ENCODE measurements around the gene PDE4B.

The PDE4B gene

GRCh38 chr1:66244429-66244828 lies 451.7 kb downstream of the PDE4B start:
- DNase-seq (ENCODE audit: low read depth), result peak; percentile 57
- no peak overlapping the region for H3K4me3 ChIP-seq (ENCODE audit: low read length)
- no peak for TF ChIP-seq CTCF (conservative IDR thresholded peaks at IDR 0.05; ENCODE audit: low read length)

GRCh38 chr1:66245691-66246090 lies 453.0 kb downstream of the PDE4B start:
- no peak for DNase-seq (ENCODE audit: low read depth)
- no peak for TF ChIP-seq CTCF (conservative IDR thresholded peaks at IDR 0.05; ENCODE audit: low read length)
- H3K4me3 ChIP-seq (ENCODE audit: low read length), result no peak overlapping the region

- H3K4me3 ChIP-seq (ENCODE audit: low read length), result no peak overlapping the region
- no peak for TF ChIP-seq CTCF (conservative IDR thresholded peaks at IDR 0.05; ENCODE audit: low read length)
- no peak for DNase-seq (ENCODE audit: low read depth)
These were observed 453.9 kb downstream of the PDE4B start for GRCh38 chr1:66246351-66247269.

GRCh38 chr1:66247415-66248208 lies 454.9 kb downstream of the PDE4B start:
- no peak for DNase-seq (ENCODE audit: low read depth)
- H3K4me3 ChIP-seq (ENCODE audit: low read length), result no peak overlapping the region
- TF ChIP-seq CTCF (conservative IDR thresholded peaks at IDR 0.05; ENCODE audit: low read length), result no peak

- no peak for TF ChIP-seq CTCF (conservative IDR thresholded peaks at IDR 0.05; ENCODE audit: low read length)
- no peak for DNase-seq (ENCODE audit: low read depth)
- no peak overlapping the region for H3K4me3 ChIP-seq (ENCODE audit: low read length)
These were observed 455.6 kb downstream of the PDE4B start for GRCh38 chr1:66248257-66248656.

- no peak for TF ChIP-seq CTCF (conservative IDR thresholded peaks at IDR 0.05; ENCODE audit: low read length)
- DNase-seq (ENCODE audit: low read depth), result no peak
- no peak overlapping the region for H3K4me3 ChIP-seq (ENCODE audit: low read length)
These were observed 456.1 kb downstream of the PDE4B start for GRCh38 chr1:66248746-66249145.
